Smooth muscle cell (in vitro differentiated cells): ENCODE measurements around the gene BRMS1. TPM values are rescaled to one million over a fixed set of nuclear protein-coding genes. Genes with fewer than 3 reads are reported as not detected.

Experiments
- DNase-seq: peaks from one replicate; lab custom pipeline; 2025; ENCODE audit not compliant: unreplicated experiment; lab: John Stamatoyannopoulos, UW
- H2AFZ ChIP-seq: fragments of 200-600 bp; sonication (generic); 2 replicates; pipeline ENCODE4 v1.6.0; 2016; ENCODE audit warnings: antibody characterized with exemption, low read depth, mild to moderate bottlenecking
- H3F3A ChIP-seq: fragments of 200-600 bp; sonication (generic); 2 replicates; pipeline ENCODE4 v1.6.0; 2017; ENCODE audit warnings: antibody characterized with exemption, low read depth
- H3K27ac ChIP-seq: fragments of 200-600 bp; sonication (generic); 2 replicates; pipeline ENCODE4 v1.5.1; 2016; ENCODE audit warnings: low read depth, mild to moderate bottlenecking
- H3K27me3 ChIP-seq: fragments of 200-600 bp; sonication (generic); 2 replicates; pipeline ENCODE4 v1.6.1; 2016; ENCODE audit warnings: low read depth, mild to moderate bottlenecking
- H3K36me3 ChIP-seq: fragments of 200-600 bp; sonication (generic); 2 replicates; pipeline ENCODE4 v1.5.1; 2016; ENCODE audit warnings: low read depth
- H3K4me1 ChIP-seq: fragments of 200-600 bp; sonication (generic); 2 replicates; pipeline ENCODE4 v1.5.1; 2016; ENCODE audit warnings: low read depth
- H3K4me2 ChIP-seq: fragments of 200-600 bp; sonication (generic); 2 replicates; pipeline ENCODE4 v1.6.0; 2016; ENCODE audit warnings: mild to moderate bottlenecking
- H3K4me3 ChIP-seq: fragments of 200-600 bp; sonication (generic); 2 replicates; pipeline ENCODE4 v1.5.1; 2016; ENCODE audit warnings: mild to moderate bottlenecking
- H3K79me2 ChIP-seq: fragments of 200-600 bp; sonication (generic); 2 replicates; pipeline ENCODE4 v1.6.0; 2016; ENCODE audit warnings: low read depth, mild to moderate bottlenecking
- H3K9ac ChIP-seq: fragments of 200-600 bp; sonication (generic); 2 replicates; pipeline ENCODE4 v1.6.0; 2016; ENCODE audit warnings: low read depth
- H3K9me3 ChIP-seq: fragments of 200-600 bp; sonication (generic); replicated peaks from 2 replicates; pipeline ENCODE4 v1.5.1; 2016; ENCODE audit warnings: low read depth
- H4K20me1 ChIP-seq: fragments of 200-600 bp; sonication (generic); 2 replicates; pipeline ENCODE4 v1.6.0; 2016; ENCODE audit warnings: low read depth
- WGBS: methylation state at CpG from one replicate; pipeline ENCODE4 v1.1.7; 2016; ENCODE audit warnings: low lambda C conversion rate; 5-methylcytosine and 5-hydroxymethylcytosine counted together
- polyA plus RNA-seq: library from polyadenylated mRNA; unstranded; fragments of >200 nt; fragmentation: Nextera tagmentation; extraction: Ambion mirVana; gene quantifications from 2 replicates; pipeline ENCODE4 v1.2.1, GENCODE V29; 2016
- total RNA-seq: library from RNA; depleted of rRNA; stranded (reverse); fragments of >200 nt; gene quantifications from 2 replicates; pipeline ENCODE4 v1.2.3, GENCODE V29; 2014
- TF ChIP-seq, protein P1 (sequence below): fragments of 200-600 bp; sonication (generic); IDR thresholded peaks from 2 replicates; pipeline ENCODE4 v1.5.1; 2017; ENCODE audit warnings: borderline replicate concordance, mild to moderate bottlenecking, antibody characterized with exemption; ENCODE audit not compliant: insufficient read depth, poor library complexity, severe bottlenecking

The BRMS1 gene
- total and polyA plus RNA-seq, 2 experiments from 2014 or later, result 23.8 to 44.2 TPM

DNA sequence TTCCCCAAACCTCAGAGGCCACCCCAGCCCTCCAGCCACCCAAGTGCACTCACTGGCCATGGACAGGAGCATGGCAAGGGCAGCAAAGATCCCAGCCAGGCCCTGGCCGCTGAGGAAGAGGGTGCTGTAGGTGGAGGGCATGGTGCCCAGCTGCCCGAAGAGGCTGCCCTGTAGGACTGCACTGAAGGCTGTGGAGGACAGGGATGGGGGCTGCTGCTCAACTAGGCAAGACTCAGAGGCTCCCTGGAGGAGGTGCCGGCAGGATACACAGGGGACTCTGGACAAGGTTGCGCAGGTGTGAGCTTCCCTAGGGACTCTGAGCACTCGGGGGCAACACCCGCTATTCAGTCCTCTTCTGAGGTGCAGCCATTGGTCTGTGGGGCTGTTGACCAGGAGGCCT lies 23.6 kb upstream of the BRMS1 start:
- H3K4me3 ChIP-seq, result no peak overlapping the region
- H4K20me1 ChIP-seq, result peaks cover 12% of the 10 kb centered on the region
- no peak overlapping the region for H3K9ac ChIP-seq
- no peak overlapping the region for H3K4me2 ChIP-seq
- H3K36me3 ChIP-seq, result no peaks in the 10 kb centered on the region
- H3K9me3 ChIP-seq, result no peaks in the 10 kb centered on the region
- peaks cover 4% of the 10 kb centered on the region for H3F3A ChIP-seq
- no peaks in the 10 kb centered on the region for H3K79me2 ChIP-seq
- TF ChIP-seq, protein P1, sequence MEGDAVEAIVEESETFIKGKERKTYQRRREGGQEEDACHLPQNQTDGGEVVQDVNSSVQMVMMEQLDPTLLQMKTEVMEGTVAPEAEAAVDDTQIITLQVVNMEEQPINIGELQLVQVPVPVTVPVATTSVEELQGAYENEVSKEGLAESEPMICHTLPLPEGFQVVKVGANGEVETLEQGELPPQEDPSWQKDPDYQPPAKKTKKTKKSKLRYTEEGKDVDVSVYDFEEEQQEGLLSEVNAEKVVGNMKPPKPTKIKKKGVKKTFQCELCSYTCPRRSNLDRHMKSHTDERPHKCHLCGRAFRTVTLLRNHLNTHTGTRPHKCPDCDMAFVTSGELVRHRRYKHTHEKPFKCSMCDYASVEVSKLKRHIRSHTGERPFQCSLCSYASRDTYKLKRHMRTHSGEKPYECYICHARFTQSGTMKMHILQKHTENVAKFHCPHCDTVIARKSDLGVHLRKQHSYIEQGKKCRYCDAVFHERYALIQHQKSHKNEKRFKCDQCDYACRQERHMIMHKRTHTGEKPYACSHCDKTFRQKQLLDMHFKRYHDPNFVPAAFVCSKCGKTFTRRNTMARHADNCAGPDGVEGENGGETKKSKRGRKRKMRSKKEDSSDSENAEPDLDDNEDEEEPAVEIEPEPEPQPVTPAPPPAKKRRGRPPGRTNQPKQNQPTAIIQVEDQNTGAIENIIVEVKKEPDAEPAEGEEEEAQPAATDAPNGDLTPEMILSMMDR, result no peak
- WGBS, result over 99% methylated on average over 6 of the region's 6 CpGs
- no peak overlapping the region for H3K27ac ChIP-seq
- H2AFZ ChIP-seq, result no peak overlapping the region
- H3K4me1 ChIP-seq, result peaks cover 6% of the 10 kb centered on the region
- no peak for DNase-seq
- H3K27me3 ChIP-seq, result no peaks in the 10 kb centered on the region

DNA sequence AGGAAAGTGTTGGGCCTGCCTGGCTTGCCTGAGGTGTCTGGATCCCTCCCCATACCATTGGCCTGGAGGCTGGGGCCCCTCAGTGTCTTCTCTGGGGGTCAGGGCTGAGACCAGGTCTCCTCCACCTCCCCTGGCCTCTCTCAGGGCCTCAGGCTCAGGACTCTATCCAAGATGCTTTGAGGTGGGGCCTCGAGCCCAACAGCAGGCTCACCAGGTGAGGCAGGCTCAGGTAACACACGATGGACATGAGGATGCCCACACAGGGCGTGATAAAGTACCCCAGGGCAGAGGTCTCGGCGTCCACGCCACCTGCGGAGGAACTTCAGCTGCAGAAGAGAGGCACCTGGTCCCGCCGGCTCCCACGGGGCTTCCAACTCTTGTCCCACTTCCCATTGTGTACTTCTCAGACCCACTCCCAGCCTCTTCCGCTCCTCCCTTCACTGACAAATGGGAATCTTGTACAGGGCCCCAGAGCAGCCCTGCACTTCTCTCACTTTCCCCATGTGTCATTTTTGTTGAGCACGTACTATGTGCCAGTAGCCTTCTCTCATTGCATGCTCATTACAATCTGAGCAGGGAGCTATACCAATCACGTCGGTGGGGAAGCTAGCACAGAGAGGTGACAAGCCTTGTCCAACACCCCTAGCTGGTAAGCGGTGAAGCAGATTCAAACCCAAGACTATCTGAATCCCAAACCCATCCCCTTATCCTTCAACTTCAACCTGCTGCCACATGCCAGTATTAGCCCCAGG lies 22.8 kb upstream of the BRMS1 start:
- no peak overlapping the region for H2AFZ ChIP-seq
- H3K36me3 ChIP-seq, result no peaks in the 10 kb centered on the region
- 97% methylated on average over 15 of the region's 15 CpGs for WGBS
- H3K4me3 ChIP-seq, result no peak overlapping the region
- no peaks in the 10 kb centered on the region for H3K27me3 ChIP-seq
- H3F3A ChIP-seq, result peaks cover 3% of the 10 kb centered on the region
- TF ChIP-seq, protein P1, result no peak
- H3K9ac ChIP-seq, result no peak overlapping the region
- no peaks in the 10 kb centered on the region for H3K79me2 ChIP-seq
- no peaks in the 10 kb centered on the region for H3K9me3 ChIP-seq
- DNase-seq, result no peak
- no peak overlapping the region for H3K4me2 ChIP-seq
- H4K20me1 ChIP-seq, result peaks cover 12% of the 10 kb centered on the region
- H3K27ac ChIP-seq, result no peak overlapping the region
- peaks cover 6% of the 10 kb centered on the region for H3K4me1 ChIP-seq

DNA sequence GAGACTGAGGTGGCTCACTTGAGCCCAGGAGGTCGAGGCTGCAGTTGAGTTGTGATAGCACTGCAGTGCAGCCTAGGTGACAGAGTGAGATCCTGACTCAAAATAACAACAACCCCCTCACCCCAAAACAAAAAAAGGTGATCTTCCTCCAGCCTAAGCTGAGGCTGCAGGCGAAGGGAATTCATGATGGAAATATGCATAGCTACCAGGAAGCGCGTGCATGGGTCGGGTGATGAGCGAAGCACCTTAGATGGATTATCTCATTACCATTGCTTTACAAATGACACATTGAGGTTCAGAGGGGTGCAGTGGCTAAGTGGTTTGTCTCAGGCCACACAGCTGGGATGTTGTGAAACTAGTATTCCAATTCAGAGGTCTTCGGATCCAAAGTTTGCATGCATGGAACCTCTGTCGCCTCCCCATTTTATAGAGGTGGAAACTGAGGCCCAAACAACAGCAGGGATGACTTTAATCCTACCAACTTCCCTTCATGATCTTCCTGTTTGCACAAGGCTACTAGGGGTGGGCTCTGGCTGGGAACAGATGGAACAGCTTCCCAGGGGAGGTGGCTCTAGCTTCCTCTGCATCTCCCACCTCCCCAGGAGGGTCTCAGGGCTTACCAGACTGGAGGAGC lies 22.1 kb upstream of the BRMS1 start:
- no peak overlapping the region for H3K27ac ChIP-seq
- no peaks in the 10 kb centered on the region for H3K79me2 ChIP-seq
- no peak overlapping the region for H3K4me2 ChIP-seq
- DNase-seq, result no peak
- TF ChIP-seq, protein P1, result no peak
- no peaks in the 10 kb centered on the region for H3K36me3 ChIP-seq
- no peak overlapping the region for H2AFZ ChIP-seq
- no peaks in the 10 kb centered on the region for H3K9me3 ChIP-seq
- no peak overlapping the region for H3K9ac ChIP-seq
- no peak overlapping the region for H3K4me3 ChIP-seq
- H3K4me1 ChIP-seq, result peaks cover 6% of the 10 kb centered on the region
- H4K20me1 ChIP-seq, result peaks cover 12% of the 10 kb centered on the region
- WGBS, result 96% methylated on average over 8 of the region's 8 CpGs
- no peaks in the 10 kb centered on the region for H3F3A ChIP-seq
- no peaks in the 10 kb centered on the region for H3K27me3 ChIP-seq
